GM19455 (cell line): ENCODE measurements around the gene SEC14L1.

Experiments
- ATAC-seq: cut with Tn5 transposase; IDR thresholded peaks from one replicate; pipeline ENCODE4 v1.9.1; 2021; ENCODE audit not compliant: unreplicated experiment

SEC14L1 gene

GRCh38 chr17:77188084-77189066 is 47.6 kb downstream of the SEC14L1 start:
- no peak for ATAC-seq

- no peak for ATAC-seq
Observed at GRCh38 chr17:77189148-77189547, 48.4 kb downstream of the SEC14L1 start.

GRCh38 chr17:77190576-77190975 is 49.8 kb downstream of the SEC14L1 start:
- no peak for ATAC-seq

GRCh38 chr17:77191244-77191643 is 50.5 kb downstream of the SEC14L1 start:
- ATAC-seq: no peak

GRCh38 chr17:77193653-77194052 is 52.9 kb downstream of the SEC14L1 start:
- no peak for ATAC-seq

- ATAC-seq: no peak
Observed at GRCh38 chr17:77194179-77194578, 53.4 kb downstream of the SEC14L1 start.

- no peak for ATAC-seq
Observed at GRCh38 chr17:77196251-77196650, 55.5 kb downstream of the SEC14L1 start.

- no peak for ATAC-seq
Observed at GRCh38 chr17:77197115-77197514, 56.3 kb downstream of the SEC14L1 start.

- ATAC-seq: no peak
Observed at GRCh38 chr17:77200711-77201110, 59.9 kb downstream of the SEC14L1 start.

- no peak for ATAC-seq
Observed at GRCh38 chr17:77203436-77203835, 62.7 kb downstream of the SEC14L1 start.

GRCh38 chr17:77203846-77204245 is 63.1 kb downstream of the SEC14L1 start:
- no peak for ATAC-seq

GRCh38 chr17:77204536-77204935 is 63.8 kb downstream of the SEC14L1 start:
- no peak for ATAC-seq

- ATAC-seq: no peak
Observed at GRCh38 chr17:77205396-77206125, 64.8 kb downstream of the SEC14L1 start.

- no peak for ATAC-seq
Observed at GRCh38 chr17:77206158-77206956, 65.6 kb downstream of the SEC14L1 start.

- ATAC-seq: no peak
Observed at GRCh38 chr17:77207689-77208216, 67.0 kb downstream of the SEC14L1 start.

- no peak for ATAC-seq
Observed at GRCh38 chr17:77208217-77208808, 67.5 kb downstream of the SEC14L1 start.

- ATAC-seq: no peak
Observed at GRCh38 chr17:77208856-77209255, 68.1 kb downstream of the SEC14L1 start.

GRCh38 chr17:77209330-77209748 is 68.6 kb downstream of the SEC14L1 start:
- ATAC-seq: no peak

- no peak for ATAC-seq
Observed at GRCh38 chr17:77210331-77210730, 69.6 kb downstream of the SEC14L1 start.

GRCh38 chr17:77210946-77211541 is 70.3 kb downstream of the SEC14L1 start:
- no peak for ATAC-seq
